ENCODE results near the gene RUNX1. TPM values are rescaled to one million over a fixed set of nuclear protein-coding genes. Genes with fewer than 3 reads are reported as not detected.

Gene RUNX1
- total RNA-seq, 1 donor from 2014 or later: 22.1 TPM

GRCh38 chr21:35035581-35035980 is 13.5 kb downstream of the RUNX1 start:
- DNase-seq: no peak

- DNase-seq: no peak
These were observed 14.0 kb downstream of the RUNX1 start for GRCh38 chr21:35035116-35035515.

- no peak for DNase-seq
These were observed 14.7 kb downstream of the RUNX1 start for GRCh38 chr21:35034203-35034926.

GRCh38 chr21:35032474-35033263 is 16.4 kb downstream of the RUNX1 start:
- DNase-seq: no peak

- DNase-seq: no peak
These were observed 20.6 kb downstream of the RUNX1 start for GRCh38 chr21:35028451-35028978.

GRCh38 chr21:35027563-35028450 is 21.3 kb downstream of the RUNX1 start:
- no peak for DNase-seq

GRCh38 chr21:35026617-35027562 is 22.2 kb downstream of the RUNX1 start:
- DNase-seq: no peak

GRCh38 chr21:35026153-35026500 is 23.0 kb downstream of the RUNX1 start:
- no peak for DNase-seq

GRCh38 chr21:35025206-35026152 is 23.6 kb downstream of the RUNX1 start:
- DNase-seq: no peak

- no peak for DNase-seq
These were observed 24.6 kb downstream of the RUNX1 start for GRCh38 chr21:35024513-35024912.

- DNase-seq: no peak
These were observed 25.1 kb downstream of the RUNX1 start for GRCh38 chr21:35024071-35024420.

GRCh38 chr21:35023396-35024070 is 25.6 kb downstream of the RUNX1 start:
- DNase-seq: no peak

GRCh38 chr21:35021546-35021945 is 27.6 kb downstream of the RUNX1 start:
- DNase-seq: no peak

- DNase-seq: no peak
These were observed 28.2 kb downstream of the RUNX1 start for GRCh38 chr21:35020902-35021301.

GRCh38 chr21:35020436-35020835 is 28.7 kb downstream of the RUNX1 start:
- no peak for DNase-seq

GRCh38 chr21:35019631-35020032 is 29.5 kb downstream of the RUNX1 start:
- no peak for DNase-seq

- DNase-seq: no peak
These were observed 31.8 kb downstream of the RUNX1 start for GRCh38 chr21:35017256-35017655.

- no peak for DNase-seq
These were observed 32.4 kb downstream of the RUNX1 start for GRCh38 chr21:35016517-35017188.

- DNase-seq: no peak
These were observed 33.0 kb downstream of the RUNX1 start for GRCh38 chr21:35016071-35016470.
